K562 (cell line): ENCODE data around the gene NCOR2. TPM values are rescaled to one million over a fixed set of nuclear protein-coding genes. Genes with fewer than 3 reads are reported as not detected.
A peak's percentile ranks its signal among the peaks of the same experiment; 100 is the strongest.

Experiments used
- DACH1 ChIP-seq: fragments of 450-650 bp; IDR thresholded peaks from 2 replicates; pipeline ENCODE4 v1.6.1; 2018; ENCODE audit not compliant: partially characterized antibody
- ETS2 ChIP-seq: IDR thresholded peaks from 2 replicates; pipeline ENCODE4 v1.6.1; 2016; ENCODE audit warnings: borderline replicate concordance, missing genetic modification characterization, mild to moderate bottlenecking, moderate library complexity, missing compliant biosample characterization; ENCODE audit not compliant: poor library complexity, severe bottlenecking
- GTF2A2 ChIP-seq: IDR thresholded peaks from 2 replicates; pipeline ENCODE4 v1.6.1; 2016; ENCODE audit warnings: mild to moderate bottlenecking, missing genetic modification characterization, missing compliant biosample characterization
- MAFF ChIP-seq: IDR thresholded peaks from 2 replicates; pipeline ENCODE4 v1.6.1; 2012; ENCODE audit warnings: low read length, improper control_type of control experiment
- MAFG ChIP-seq: fragments of 450-650 bp; conservative IDR thresholded peaks from 2 replicates; pipeline ENCODE4 v1.6.1; 2016; ENCODE audit warnings: missing genetic modification characterization, missing compliant biosample characterization
- MCM7 ChIP-seq, 2 experiments: fragments of 450-650 bp; IDR thresholded peaks; 2 replicates each; pipeline ENCODE4 v1.6.1; 2016 to 2018
- NONO ChIP-seq, 2 experiments: fragments of 200-400 bp in 1 of 2; fragments of 450-650 bp in 1 of 2; formaldehyde crosslinking in 1 of 2; IDR thresholded peaks; 2 replicates each; pipeline ENCODE4 v1.6.1; 2017; ENCODE audit warnings: low read depth in 2 of 2, mild to moderate bottlenecking in 2 of 2, moderate library complexity in 2 of 2, low read length in 1 of 2
- PBX2 ChIP-seq, 2 experiments: IDR thresholded peaks in 1 of 2; conservative IDR thresholded peaks in 1 of 2; 2 replicates each; pipeline ENCODE4 v1.6.1; 2016; ENCODE audit warnings: low read depth in 2 of 2, mild to moderate bottlenecking in 1 of 2, missing compliant biosample characterization in 1 of 2, missing genetic modification characterization in 1 of 2, moderate library complexity in 1 of 2
- PHB ChIP-seq: fragments of 250-450 bp; sonication (Bioruptor Pico); IDR thresholded peaks from 2 replicates; pipeline ENCODE4 v1.5.0; 2021
- POLR2H ChIP-seq: IDR thresholded peaks from 2 replicates; pipeline ENCODE4 v1.6.1; 2016; ENCODE audit warnings: missing genetic modification characterization, low read depth, mild to moderate bottlenecking, control low read depth, missing compliant biosample characterization, moderate library complexity
- RAD21 ChIP-seq, 2 experiments: fragments of 250-450 bp in 1 of 2; fragments of 450-650 bp in 1 of 2; sonication (Bioruptor Pico) in 1 of 2; formaldehyde crosslinking in 1 of 2; IDR thresholded peaks in 1 of 2; conservative IDR thresholded peaks in 1 of 2; 2 replicates each; pipeline versions ENCODE4 v1.4.0 to v1.8.0; 2020 to 2022; ENCODE audit warnings: mild to moderate bottlenecking in 2 of 2, moderate library complexity in 1 of 2
- USF2 ChIP-seq: sonication (generic); formaldehyde crosslinking; IDR thresholded peaks from 2 replicates; pipeline ENCODE4 v1.5.0; 2020; ENCODE audit warnings: missing genetic modification reagents
- ZFP36 ChIP-seq: fragments of 150-350 bp; IDR thresholded peaks from 2 replicates; pipeline ENCODE4 v1.6.1; 2018; ENCODE audit warnings: low read length, low read depth; ENCODE audit not compliant: partially characterized antibody
- ZNF3 ChIP-seq: fragments of 250-450 bp; sonication (Bioruptor Pico); IDR thresholded peaks from 2 replicates; pipeline ENCODE4 v1.5.0; 2021; ENCODE audit warnings: mild to moderate bottlenecking, moderate library complexity
- ZNF512 ChIP-seq: IDR thresholded peaks from 2 replicates; pipeline ENCODE4 v1.6.1; 2016; ENCODE audit warnings: missing genetic modification characterization, missing compliant biosample characterization
- ZNF766 ChIP-seq: fragments of 200-800 bp; sonication (Bioruptor generic); conservative IDR thresholded peaks from 2 replicates; pipeline ENCODE4 v1.6.1; 2016; ENCODE audit warnings: missing genetic modification characterization, missing compliant biosample characterization
- ZNF79 ChIP-seq: fragments of 250-450 bp; sonication (Bioruptor Pico); IDR thresholded peaks from 2 replicates; pipeline ENCODE4 v1.4.0; 2020; ENCODE audit warnings: low read depth, mild to moderate bottlenecking, moderate library complexity
- polyA plus RNA-seq, 8 experiments: library from polyadenylated mRNA; depleted of rRNA in 4 of 8; stranded (reverse) in 5 of 8; unstranded in 3 of 8; fragments of >200 nt; fragmentation: Nextera tagmentation in 2 of 8; fragmentation: Illumina TruSeq in 1 of 8; extraction: Ambion mirVana in 2 of 8; extraction: Trizol in 1 of 8; gene quantifications; 2 replicates each; pipeline versions ENCODE4 v1.2.1 to v1.2.3, GENCODE V29; 2011 to 2014; ENCODE audit warnings: inconsistent platforms in 1 of 8, missing spikeins in 1 of 8
- total RNA-seq, 7 experiments: library from RNA; depleted of rRNA in 6 of 7; stranded (reverse); fragments of >200 nt in 6 of 7; fragmentation: Illumina TruSeq in 2 of 7; extraction: Trizol in 2 of 7; gene quantifications; 2 replicates each; pipeline versions ENCODE4 v1.2.1 to v1.2.3, GENCODE V29; 2011 to 2021; ENCODE audit warnings: low replicate concordance in 1 of 7

Gene NCOR2
- total and polyA plus RNA-seq, 9 of the 15 experiments (the other 6 are each of a cell fraction or from before 2014, with no cell fraction given): 0.18 to 126 (median 8.4) TPM

- TF ChIP-seq PBX2 (CRISPR knock-in tag; IDR thresholded peaks at IDR 0.05; ENCODE audit: low read depth) (no peak), PBX2 (tag; conservative IDR thresholded peaks at IDR 0.05; ENCODE audit: low read depth) (no peak), MAFG (tag) (no peak), ETS2 (tag) (no peak), MCM7 (IDR thresholded peaks at IDR 0.05) (no peak), PHB (CRISPR knock-in tag) (no peak), DACH1 (no peak), GTF2A2 (no peak), ZNF766 (CRISPR knock-in tag) (0 out of 2 replicates have a peak, but pooled peaks have one; percentile 26), RAD21 (CRISPR knock-in tag; conservative IDR thresholded peaks at IDR 0.05 in 1 of 2, IDR thresholded peaks at IDR 0.05 in 1 of 2) (no peak), POLR2H (tag) (no peak), ZNF3 (CRISPR knock-in tag) (no peak), ZNF79 (CRISPR knock-in tag) (no peak), MAFF (no peak), ZNF512 (no peak), USF2 (CRISPR knock-in tag) (no peak), ZFP36 (no peak), NONO (IDR thresholded peaks at IDR 0.05; ENCODE audit: low read depth in 2 of 2, low read length in 1 of 2) (peak in 1 of 2 experiments; percentile 55; a peak in 1 of 4 replicates)
These were observed at the start of gene NCOR2 (continued) for GRCh38 chr12:124566997-124567672.
